ENCODE results near the gene NPM3. TPM values are rescaled to one million over a fixed set of nuclear protein-coding genes. Genes with fewer than 3 reads are reported as not detected.

NPM3 gene
- total RNA-seq: 10 to 100 TPM; 29.2 to 30.5 TPM

- Mint-ChIP-seq H3K36me3 (peaks cover 17% of the 10 kb centered on the region), H3K4me3 (peak within 1 kb of the TSS; percentile 99), H3K27ac (peak within 1 kb of the TSS; percentile 97), H3K27me3 (peaks cover 9% of the 10 kb centered on the region), H3K4me1 (peaks cover 39% of the 10 kb centered on the region), H3K9me3 (no peaks in the 10 kb centered on the region)
- peak; percentile 83 for ATAC-seq (ENCODE audit: low read depth)
- peak; percentile 84 for DNase-seq
- POLR2A ChIA-PET: interaction anchor here (1.2 to 2.6 kb wide), 5 partner anchors 30 to 180 kb away, joined by 3 to 22 read pairs (median 5); partner anchors contain the start of gene OGA
Observed at GRCh38 chr10:101782811-101783735, at the start of gene NPM3. TSS of gene NPM3 (minus strand) at chr10:101783446. CDS start at chr10:101783390, 56 bp downstream.

GRCh38 chr10:101832325-101832771 lies 49.1 kb upstream of the NPM3 start:
- Mint-ChIP-seq H3K4me1 (peaks cover 51% of the 10 kb centered on the region), H3K36me3 (no peaks in the 10 kb centered on the region), H3K27me3 (no peaks in the 10 kb centered on the region), H3K9me3 (no peaks in the 10 kb centered on the region), H3K27ac (no peak overlapping the region), H3K4me3 (no peak overlapping the region)
- DNase-seq: no peak
- ATAC-seq (ENCODE audit: low read depth): no peak
- POLR2A ChIA-PET: interaction anchor here (1.4 kb wide), 1 partner anchor 16 kb away, joined by 3 read pairs; no protein-coding TSS in a partner anchor

- Mint-ChIP-seq H3K4me1 (peaks cover 52% of the 10 kb centered on the region), H3K4me3 (peak overlapping the region; percentile 85), H3K27me3 (no peaks in the 10 kb centered on the region), H3K36me3 (no peaks in the 10 kb centered on the region), H3K9me3 (no peaks in the 10 kb centered on the region), H3K27ac (peak overlapping the region; percentile 95)
- no peak for DNase-seq
- POLR2A ChIA-PET: interaction anchor here (1.1 to 5.4 kb wide), 2 partner anchors 10 to 14 kb away, joined by 6 to 69 read pairs; partner anchors contain the start of gene OGA
- no peak for ATAC-seq (ENCODE audit: low read depth)
Observed at GRCh38 chr10:101831169-101831811, 48.0 kb upstream of the NPM3 start.

- POLR2A ChIA-PET: interaction anchor here (1.1 to 5.4 kb wide), 2 partner anchors 11 to 13 kb away, joined by 6 to 69 read pairs; partner anchors contain the start of gene OGA
- Mint-ChIP-seq H3K36me3 (no peaks in the 10 kb centered on the region), H3K4me3 (peak overlapping the region; percentile 85), H3K9me3 (no peaks in the 10 kb centered on the region), H3K4me1 (peaks cover 48% of the 10 kb centered on the region), H3K27me3 (no peaks in the 10 kb centered on the region), H3K27ac (peak overlapping the region; percentile 95)
- ATAC-seq (ENCODE audit: low read depth): peak; percentile 79
- DNase-seq: peak; percentile 89
Observed at GRCh38 chr10:101830322-101831168, 47.3 kb upstream of the NPM3 start.

GRCh38 chr10:101829561-101830315 lies 46.5 kb upstream of the NPM3 start:
- peak; percentile 11 for ATAC-seq (ENCODE audit: low read depth)
- H3K36me3 Mint-ChIP-seq: no peaks in the 10 kb centered on the region
- peak overlapping the region; percentile 85 for H3K4me3 Mint-ChIP-seq
- H3K27me3 Mint-ChIP-seq: no peaks in the 10 kb centered on the region
- peak; percentile 72 for DNase-seq
- H3K9me3 Mint-ChIP-seq: no peaks in the 10 kb centered on the region
- peak overlapping the region; percentile 95 for H3K27ac Mint-ChIP-seq
- peaks cover 43% of the 10 kb centered on the region for H3K4me1 Mint-ChIP-seq
- POLR2A ChIA-PET: interaction anchor here (5.4 kb wide), 1 partner anchor 12 kb away, joined by 69 read pairs; the partner anchor contains the start of gene OGA

GRCh38 chr10:101828766-101829551 lies 45.7 kb upstream of the NPM3 start:
- Mint-ChIP-seq H3K36me3 (no peaks in the 10 kb centered on the region), H3K27ac (no peak overlapping the region), H3K27me3 (no peaks in the 10 kb centered on the region), H3K4me1 (peaks cover 35% of the 10 kb centered on the region), H3K9me3 (no peaks in the 10 kb centered on the region), H3K4me3 (no peak overlapping the region)
- no peak for ATAC-seq (ENCODE audit: low read depth)
- POLR2A ChIA-PET: interaction anchor here (5.4 kb wide), 1 partner anchor 11 kb away, joined by 69 read pairs; the partner anchor contains the start of gene OGA
- peak; percentile 25 for DNase-seq

GRCh38 chr10:101827919-101828600 lies 44.8 kb upstream of the NPM3 start:
- POLR2A ChIA-PET: interaction anchor here (5.4 kb wide), 1 partner anchor 10 kb away, joined by 69 read pairs; the partner anchor contains the start of gene OGA
- Mint-ChIP-seq H3K4me3 (no peak overlapping the region), H3K9me3 (no peaks in the 10 kb centered on the region), H3K27ac (no peak overlapping the region), H3K4me1 (peaks cover 27% of the 10 kb centered on the region), H3K36me3 (no peaks in the 10 kb centered on the region), H3K27me3 (no peaks in the 10 kb centered on the region)
- ATAC-seq (ENCODE audit: low read depth) (no peak), DNase-seq (peak; percentile 25)

- H3K27ac Mint-ChIP-seq: no peak overlapping the region
- no peaks in the 10 kb centered on the region for H3K27me3 Mint-ChIP-seq
- POLR2A ChIA-PET: interaction anchor here (0.6 to 5.4 kb wide), 2 partner anchors 9 to 535 kb away, joined by 3 to 69 read pairs; partner anchors contain the start of gene OGA
- H3K9me3 Mint-ChIP-seq: no peaks in the 10 kb centered on the region
- ATAC-seq (ENCODE audit: low read depth) (no peak), DNase-seq (peak; percentile 16)
- H3K36me3 Mint-ChIP-seq: peaks cover 1% of the 10 kb centered on the region
- H3K4me3 Mint-ChIP-seq: no peak overlapping the region
- H3K4me1 Mint-ChIP-seq: peaks cover 25% of the 10 kb centered on the region
Observed at GRCh38 chr10:101826852-101827434, 43.7 kb upstream of the NPM3 start.

GRCh38 chr10:101824736-101825135 lies 41.5 kb upstream of the NPM3 start:
- Mint-ChIP-seq H3K4me1 (peaks cover 9% of the 10 kb centered on the region), H3K27me3 (no peaks in the 10 kb centered on the region), H3K9me3 (no peaks in the 10 kb centered on the region), H3K36me3 (peaks cover 5% of the 10 kb centered on the region), H3K27ac (no peak overlapping the region), H3K4me3 (no peak overlapping the region)
- no peak for ATAC-seq (ENCODE audit: low read depth)
- no peak for DNase-seq
- POLR2A ChIA-PET: no interaction called here

GRCh38 chr10:101818872-101819633 lies 35.8 kb upstream of the NPM3 start:
- no peaks in the 10 kb centered on the region for H3K27me3 Mint-ChIP-seq
- H3K36me3 Mint-ChIP-seq: peaks cover 21% of the 10 kb centered on the region
- peak; percentile 60 for DNase-seq
- peak overlapping the region; percentile 96 for H3K4me3 Mint-ChIP-seq
- H3K27ac Mint-ChIP-seq: peak overlapping the region; percentile 99
- peak; percentile 48 for ATAC-seq (ENCODE audit: low read depth)
- H3K9me3 Mint-ChIP-seq: no peaks in the 10 kb centered on the region
- POLR2A ChIA-PET: interaction anchor here (0.6 to 4.7 kb wide), 19 partner anchors 10 to 436 kb away, joined by 3 to 69 read pairs (median 5); partner anchors contain the start of genes ARMH3, KCNIP2, NOLC1 and NPM3
- peaks cover 27% of the 10 kb centered on the region for H3K4me1 Mint-ChIP-seq
